ENCODE measurements around the gene ZFP36L2. TPM values are rescaled to one million over a fixed set of nuclear protein-coding genes. Genes with fewer than 3 reads are reported as not detected.
A peak's percentile ranks its signal among the peaks of the same experiment; 100 is the strongest.

ZFP36L2 gene
- total and polyA plus RNA-seq, 9 of the 15 experiments (the other 6 are each of a cell fraction or from before 2014, with no cell fraction given) = 4.1 to 60.6 (median 20.3) TPM

GRCh38 chr2:43186321-43186678 lies 40.1 kb downstream of the ZFP36L2 start:
- ChIA-PET POLR2A (interaction anchor here (0.7 to 1.2 kb wide), 2 partner anchors 36 to 376 kb away, joined by 3 read pairs; no protein-coding TSS in a partner anchor), CTCF (ENCODE audit: low intra/inter-chr PET ratio) (no interaction called here)
- no peaks in the 10 kb centered on the region for H4K20me1 ChIP-seq (replicated peaks; ENCODE audit: control insufficient read depth, insufficient read depth, low read length)
- H3K9me3 ChIP-seq (replicated peaks; ENCODE audit: control insufficient read depth, insufficient read depth, low read depth, low read length) = no peaks in the 10 kb centered on the region
- intact Hi-C loops (cut with micrococcal nuclease) = no loop called here
- H3K27me3 ChIP-seq (ENCODE audit: control insufficient read depth in 2 of 2, insufficient read depth in 2 of 2, low read length in 2 of 2) = no peaks in the 10 kb centered on the region
- in situ Hi-C loops (cut with MboI) = no loop called here
- DNase-seq (ENCODE audit: extremely low read depth in 1 of 4, low spot score in 3 of 4) = no peak
- peak overlapping the region; percentile 3; the same call in 1 of the 2 replicates for H3K4me2 ChIP-seq (ENCODE audit: insufficient read depth, low read length)
- H3K4me1 ChIP-seq (replicated peaks in 1 of 2; ENCODE audit: control insufficient read depth in 2 of 2, insufficient read depth in 2 of 2, low read length in 2 of 2) = peaks cover 53 to 55% of the 10 kb centered on the region in 2 experiments
- no peak for FAIRE-seq
- peak overlapping the region; percentile 50 to 81 for H3K9ac ChIP-seq (ENCODE audit: insufficient read depth in 1 of 2, low read depth in 2 of 2, low read length in 2 of 2)
- no peaks in the 10 kb centered on the region for H3K36me3 ChIP-seq (ENCODE audit: control insufficient read depth, insufficient read depth, low read length)
- no TSS peak for BruUV-seq (replicated peaks)
- H3K9me1 ChIP-seq (ENCODE audit: control insufficient read depth, insufficient read depth, low read length) = no peaks in the 10 kb centered on the region
- no peak overlapping the region for H3K4me3 ChIP-seq
- H2AFZ ChIP-seq (ENCODE audit: low read depth, low read length) = peak overlapping the region; percentile 66
- no peak for ATAC-seq
- H3K79me2 ChIP-seq (ENCODE audit: control insufficient read depth, insufficient read depth, low read length) = no peaks in the 10 kb centered on the region
- 76% methylated on average over 4 of the region's 6 CpGs for WGBS (ENCODE audit: insufficient coverage, low coverage, missing lambda C conversion rate)
- TF ChIP-seq TFAM (CRISPR knock-in tag; conservative IDR thresholded peaks at IDR 0.05) (no peak), PREB (CRISPR knock-in tag; IDR thresholded peaks at IDR 0.05) (no peak), ELK3 (CRISPR knock-in tag; IDR thresholded peaks at IDR 0.05) (no peak), ZNF778 (CRISPR knock-in tag; IDR thresholded peaks at IDR 0.05) (no peak), RBFOX2 (IDR thresholded peaks at IDR 0.05; ENCODE audit: low read depth, low read length) (no peak)
- TF ChIP-seq, protein P1, sequence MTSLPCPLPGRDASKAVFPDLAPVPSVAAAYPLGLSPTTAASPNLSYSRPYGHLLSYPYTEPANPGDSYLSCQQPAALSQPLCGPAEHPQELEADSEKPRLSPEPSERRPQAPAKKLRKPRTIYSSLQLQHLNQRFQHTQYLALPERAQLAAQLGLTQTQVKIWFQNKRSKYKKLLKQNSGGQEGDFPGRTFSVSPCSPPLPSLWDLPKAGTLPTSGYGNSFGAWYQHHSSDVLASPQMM (CRISPR knock-in tag; IDR thresholded peaks at IDR 0.05) = no peak
- H3K27ac ChIP-seq (ENCODE audit: extremely low read depth, low read depth, low read length) = peak overlapping the region; percentile 40

Data from K562 (cell line).